Measurements from ENCODE around the gene TMPRSS7. TPM values are rescaled to one million over a fixed set of nuclear protein-coding genes. Genes with fewer than 3 reads are reported as not detected.

The TMPRSS7 gene
- total and polyA plus RNA-seq, 2 experiments from 2014 or later = not detected

- no peak for TF ChIP-seq ZNF462 (CRISPR knock-in tag; IDR thresholded peaks at IDR 0.05)
- TF ChIP-seq ETS1 (IDR thresholded peaks at IDR 0.05) = no peak
- no peak for TF ChIP-seq ZNF331 (CRISPR knock-in tag; IDR thresholded peaks at IDR 0.05; ENCODE audit: low read depth)
Measured at GRCh38 chr3:112046599-112046998, 12.1 kb downstream of the TMPRSS7 start (continued).

GRCh38 chr3:112047264-112047663 is 12.7 kb downstream of the TMPRSS7 start:
- H3K4me3 ChIP-seq = no peak overlapping the region
- DNase-seq (ENCODE audit: low spot score) (no peak), ATAC-seq (no peak)
- no peaks in the 10 kb centered on the region for H3K9me3 Mint-ChIP-seq
- H3K4me3 Mint-ChIP-seq = no peak overlapping the region
- peaks cover 17% of the 10 kb centered on the region for H3K4me1 ChIP-seq (ENCODE audit: insufficient read depth)
- peaks cover 19% of the 10 kb centered on the region for H3K4me1 Mint-ChIP-seq
- no peaks in the 10 kb centered on the region for H3K27me3 Mint-ChIP-seq (ENCODE audit: insufficient read depth, low read depth, poor library complexity)
- no peak overlapping the region for H2AFZ ChIP-seq
- no peaks in the 10 kb centered on the region for H3K36me3 ChIP-seq (ENCODE audit: insufficient read depth)
- H3K4me2 ChIP-seq = no peak overlapping the region
- TF ChIP-seq ETS1 (IDR thresholded peaks at IDR 0.05) = no peak
- H3K79me2 ChIP-seq (replicated peaks; ENCODE audit: insufficient read depth) = no peaks in the 10 kb centered on the region
- no peaks in the 10 kb centered on the region; the same call in 1 of the 2 replicates for H3F3A ChIP-seq (replicated peaks; ENCODE audit: low read depth)
- H3K9me2 ChIP-seq (ENCODE audit: insufficient read depth) = no peaks in the 10 kb centered on the region
- H3K27ac ChIP-seq (ENCODE audit: low read depth) = no peak overlapping the region
- H3K36me3 Mint-ChIP-seq (ENCODE audit: low read depth) = no peaks in the 10 kb centered on the region
- no peak overlapping the region for H3K27ac Mint-ChIP-seq
- H3K27me3 ChIP-seq (ENCODE audit: insufficient read depth) = no peaks in the 10 kb centered on the region
- no peaks in the 10 kb centered on the region for H4K20me1 ChIP-seq (replicated peaks; ENCODE audit: insufficient read depth)

Data from GM23338 (cell line).